ENCODE results near the gene TNS1. TPM values are rescaled to one million over a fixed set of nuclear protein-coding genes. Genes with fewer than 3 reads are reported as not detected.

The TNS1 gene
- total RNA-seq, 1 donor from 2014 or later, result 219 TPM

DNA sequence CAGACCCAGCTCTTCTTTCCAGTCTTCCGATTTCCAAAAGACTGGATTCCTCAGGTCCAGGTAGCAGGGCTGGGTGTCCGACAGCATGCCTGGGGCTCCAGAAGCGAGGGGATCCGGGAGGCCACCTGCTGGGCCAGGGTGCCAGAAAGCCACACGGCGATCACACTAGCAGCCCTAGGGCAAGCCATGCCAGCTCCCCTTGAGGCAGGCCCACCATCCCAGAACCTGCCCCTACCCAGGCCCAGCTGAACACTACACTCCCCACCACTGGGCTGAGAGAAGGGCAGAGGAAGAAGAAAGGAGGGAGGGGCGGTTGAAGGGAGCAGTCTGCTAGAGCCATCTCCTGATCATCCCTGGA is 163.1 kb downstream of the TNS1 start:
- H4K20me1 ChIP-seq (ENCODE audit: insufficient read depth, low read length), result peaks cover 100% of the 10 kb centered on the region
- Mint-ChIP-seq H3K27me3 (ENCODE audit: low read depth, unreplicated experiment) (no peaks in the 10 kb centered on the region), H3K27ac (ENCODE audit: unreplicated experiment) (peak overlapping the region; percentile 59), H3K36me3 (ENCODE audit: low read depth, unreplicated experiment) (peaks cover 37% of the 10 kb centered on the region), H3K9me3 (ENCODE audit: unreplicated experiment) (peaks cover 2% of the 10 kb centered on the region), H3K4me1 (ENCODE audit: low read depth, unreplicated experiment) (peaks cover 31% of the 10 kb centered on the region), H3K4me3 (ENCODE audit: unreplicated experiment) (no peak overlapping the region)
- no peaks in the 10 kb centered on the region for H3K9me3 ChIP-seq (ENCODE audit: insufficient read depth, low read depth, low read length)
- TF ChIP-seq CTCF (IDR thresholded peaks at IDR 0.05; ENCODE audit: insufficient read depth, low read depth, low read length), result no peak
- TF ChIP-seq EZH2 (IDR thresholded peaks at IDR 0.05; ENCODE audit: insufficient read depth, low read length), result no peak
- no peak overlapping the region for H3K4me2 ChIP-seq (ENCODE audit: low read length)
- no peak overlapping the region for H2AFZ ChIP-seq (ENCODE audit: low read depth, low read length)
- no peak overlapping the region for H3K27ac ChIP-seq (ENCODE audit: low read depth, low read length)
- no peak for DNase-seq (ENCODE audit: low read depth)
- no peak for FAIRE-seq
- peaks cover 22% of the 10 kb centered on the region for H3K4me1 ChIP-seq (ENCODE audit: insufficient read depth, low read length)
- no peak overlapping the region for H3K9ac ChIP-seq (ENCODE audit: low read length)
- peaks cover 21% of the 10 kb centered on the region for H3K36me3 ChIP-seq (ENCODE audit: insufficient read depth, low read length)
- H3K79me2 ChIP-seq (ENCODE audit: insufficient read depth, low read length), result peaks cover 67% of the 10 kb centered on the region
- no peaks in the 10 kb centered on the region for H3K27me3 ChIP-seq (ENCODE audit: insufficient read depth, low read length)
- no peak overlapping the region for H3K4me3 ChIP-seq (ENCODE audit: insufficient read depth, low read depth, low read length)

GRCh38 chr2:217839073-217839749 is 163.6 kb downstream of the TNS1 start:
- Mint-ChIP-seq H3K36me3 (ENCODE audit: low read depth, unreplicated experiment) (peaks cover 41% of the 10 kb centered on the region), H3K27ac (ENCODE audit: unreplicated experiment) (peak overlapping the region; percentile 59), H3K4me1 (ENCODE audit: low read depth, unreplicated experiment) (peaks cover 31% of the 10 kb centered on the region), H3K4me3 (ENCODE audit: unreplicated experiment) (no peak overlapping the region), H3K27me3 (ENCODE audit: low read depth, unreplicated experiment) (no peaks in the 10 kb centered on the region), H3K9me3 (ENCODE audit: unreplicated experiment) (peaks cover 2% of the 10 kb centered on the region)
- Histone ChIP-seq H3K9ac (ENCODE audit: low read length) (no peak overlapping the region), H2AFZ (ENCODE audit: low read depth, low read length) (no peak overlapping the region), H4K20me1 (ENCODE audit: insufficient read depth, low read length) (peaks cover 100% of the 10 kb centered on the region), H3K27ac (ENCODE audit: low read depth, low read length) (no peak overlapping the region), H3K4me1 (ENCODE audit: insufficient read depth, low read length) (peaks cover 22% of the 10 kb centered on the region), H3K27me3 (ENCODE audit: insufficient read depth, low read length) (no peaks in the 10 kb centered on the region), H3K9me3 (ENCODE audit: insufficient read depth, low read depth, low read length) (no peaks in the 10 kb centered on the region), H3K79me2 (ENCODE audit: insufficient read depth, low read length) (peaks cover 66% of the 10 kb centered on the region), H3K4me2 (ENCODE audit: low read length) (no peak overlapping the region), H3K36me3 (ENCODE audit: insufficient read depth, low read length) (peaks cover 25% of the 10 kb centered on the region), H3K4me3 (ENCODE audit: insufficient read depth, low read depth, low read length) (no peak overlapping the region)
- no peak for DNase-seq (ENCODE audit: low read depth)
- no peak for TF ChIP-seq CTCF (IDR thresholded peaks at IDR 0.05; ENCODE audit: insufficient read depth, low read depth, low read length)
- TF ChIP-seq EZH2 (IDR thresholded peaks at IDR 0.05; ENCODE audit: insufficient read depth, low read length), result no peak
- FAIRE-seq, result no peak

DNA sequence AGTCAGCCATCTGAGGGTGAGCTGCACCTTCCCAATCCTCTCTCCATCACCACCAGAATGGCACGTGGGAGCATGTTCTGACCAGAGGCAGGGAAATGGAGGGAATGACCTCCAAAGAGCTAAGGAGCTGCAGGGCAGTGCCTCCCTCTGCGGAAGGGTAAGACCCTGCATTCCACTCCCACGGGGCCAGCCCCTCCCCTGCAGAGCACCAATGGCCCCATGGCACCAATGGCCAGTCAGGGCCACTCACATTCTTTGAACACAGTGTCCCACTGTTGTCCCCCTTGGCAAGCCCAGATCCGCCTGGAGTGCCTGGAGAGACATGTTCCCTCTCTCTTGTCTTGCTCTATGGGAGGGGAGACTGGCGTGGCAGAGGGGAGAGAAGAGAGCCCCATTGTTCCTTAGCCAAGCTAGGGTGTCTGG is 164.4 kb downstream of the TNS1 start:
- no peak overlapping the region for H3K27ac ChIP-seq (ENCODE audit: low read depth, low read length)
- H3K4me2 ChIP-seq (ENCODE audit: low read length), result no peak overlapping the region
- no peak overlapping the region for H3K4me3 Mint-ChIP-seq (ENCODE audit: unreplicated experiment)
- no peaks in the 10 kb centered on the region for H3K27me3 ChIP-seq (ENCODE audit: insufficient read depth, low read length)
- H3K79me2 ChIP-seq (ENCODE audit: insufficient read depth, low read length), result peaks cover 63% of the 10 kb centered on the region
- peaks cover 97% of the 10 kb centered on the region for H4K20me1 ChIP-seq (ENCODE audit: insufficient read depth, low read length)
- no peak overlapping the region for H3K9ac ChIP-seq (ENCODE audit: low read length)
- H3K9me3 Mint-ChIP-seq (ENCODE audit: unreplicated experiment), result peaks cover 2% of the 10 kb centered on the region
- TF ChIP-seq CTCF (IDR thresholded peaks at IDR 0.05; ENCODE audit: insufficient read depth, low read depth, low read length) (no peak), EZH2 (IDR thresholded peaks at IDR 0.05; ENCODE audit: insufficient read depth, low read length) (no peak)
- H3K9me3 ChIP-seq (ENCODE audit: insufficient read depth, low read depth, low read length), result no peaks in the 10 kb centered on the region
- H3K36me3 ChIP-seq (ENCODE audit: insufficient read depth, low read length), result peaks cover 32% of the 10 kb centered on the region
- DNase-seq (ENCODE audit: low read depth) (no peak), FAIRE-seq (no peak)
- peaks cover 22% of the 10 kb centered on the region for H3K4me1 ChIP-seq (ENCODE audit: insufficient read depth, low read length)
- no peak overlapping the region for H3K4me3 ChIP-seq (ENCODE audit: insufficient read depth, low read depth, low read length)
- no peak overlapping the region for H3K27ac Mint-ChIP-seq (ENCODE audit: unreplicated experiment)
- peaks cover 31% of the 10 kb centered on the region for H3K4me1 Mint-ChIP-seq (ENCODE audit: low read depth, unreplicated experiment)
- no peaks in the 10 kb centered on the region for H3K27me3 Mint-ChIP-seq (ENCODE audit: low read depth, unreplicated experiment)
- H3K36me3 Mint-ChIP-seq (ENCODE audit: low read depth, unreplicated experiment), result peaks cover 44% of the 10 kb centered on the region
- H2AFZ ChIP-seq (ENCODE audit: low read depth, low read length), result no peak overlapping the region
